Measurements from ENCODE around the gene CELSR1. TPM values are rescaled to one million over a fixed set of nuclear protein-coding genes. Genes with fewer than 3 reads are reported as not detected.

CELSR1 gene
- total RNA-seq, 1 experiment from 2014 or later: 33.2 TPM

DNA sequence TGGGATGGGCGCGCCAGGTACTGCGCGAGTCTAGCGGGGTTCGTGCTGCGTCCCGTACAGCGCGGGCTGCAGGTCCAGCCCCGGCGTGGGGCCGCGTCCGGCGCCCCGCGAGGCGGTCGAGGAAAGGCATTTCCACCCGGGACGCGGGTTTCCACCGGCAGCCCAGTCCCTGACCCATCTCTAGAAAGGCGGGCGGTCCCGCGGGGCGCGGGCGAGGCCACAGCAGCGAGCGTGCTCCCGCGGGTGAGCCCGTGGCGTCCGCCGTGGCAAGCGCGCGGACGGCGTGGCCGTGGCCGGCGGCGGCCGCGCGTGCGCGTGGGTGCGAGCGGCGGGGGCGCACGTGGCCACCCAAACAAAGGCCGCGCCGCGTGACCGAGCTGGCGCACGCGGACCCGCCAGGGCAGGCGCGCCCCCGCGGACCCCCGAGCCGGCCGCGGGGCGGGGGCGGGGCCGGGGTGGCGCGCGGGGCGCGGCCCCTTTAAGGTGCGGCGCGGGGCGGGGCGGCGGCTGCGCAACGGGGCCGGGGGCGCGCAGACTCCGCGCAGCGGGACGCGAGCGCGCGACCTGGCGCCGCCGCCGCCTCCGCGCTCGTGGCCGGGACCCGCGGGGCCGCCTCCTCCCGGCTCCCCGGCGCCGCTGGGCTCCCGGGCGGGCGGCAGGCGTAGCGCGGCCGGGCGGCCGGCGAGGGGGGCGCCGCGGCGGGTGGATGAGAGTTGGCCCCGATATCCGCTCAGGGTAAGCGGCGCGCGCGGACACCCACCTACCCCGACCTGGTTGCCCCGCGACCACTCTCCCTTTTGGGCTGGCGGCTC lies 39.3 kb upstream of the CELSR1 start:
- 0 out of 2 replicates have a peak, but pooled peaks cover 4% of the 10 kb centered on the region for H3K9me3 ChIP-seq
- no peaks in the 10 kb centered on the region for H3K36me3 Mint-ChIP-seq (ENCODE audit: insufficient read depth, unreplicated experiment)
- DNase-seq: peak in 1 of 2 experiments; percentile 70
- H3K4me1 ChIP-seq: peaks cover 45% of the 10 kb centered on the region
- peaks cover 26% of the 10 kb centered on the region for H3K4me1 Mint-ChIP-seq (ENCODE audit: low read depth, unreplicated experiment)
- intact Hi-C loops (cut with micrococcal nuclease; ENCODE audit: unreplicated experiment): no loop called here
- CTCF ChIA-PET: interaction anchor here (2.1 kb wide), 1 partner anchor 14 kb away, joined by 13 read pairs; no protein-coding TSS in a partner anchor
- H3K27me3 ChIP-seq (replicated peaks; ENCODE audit: control insufficient read depth, insufficient read depth, low read length): no peaks in the 10 kb centered on the region
- TF ChIP-seq, protein P1, sequence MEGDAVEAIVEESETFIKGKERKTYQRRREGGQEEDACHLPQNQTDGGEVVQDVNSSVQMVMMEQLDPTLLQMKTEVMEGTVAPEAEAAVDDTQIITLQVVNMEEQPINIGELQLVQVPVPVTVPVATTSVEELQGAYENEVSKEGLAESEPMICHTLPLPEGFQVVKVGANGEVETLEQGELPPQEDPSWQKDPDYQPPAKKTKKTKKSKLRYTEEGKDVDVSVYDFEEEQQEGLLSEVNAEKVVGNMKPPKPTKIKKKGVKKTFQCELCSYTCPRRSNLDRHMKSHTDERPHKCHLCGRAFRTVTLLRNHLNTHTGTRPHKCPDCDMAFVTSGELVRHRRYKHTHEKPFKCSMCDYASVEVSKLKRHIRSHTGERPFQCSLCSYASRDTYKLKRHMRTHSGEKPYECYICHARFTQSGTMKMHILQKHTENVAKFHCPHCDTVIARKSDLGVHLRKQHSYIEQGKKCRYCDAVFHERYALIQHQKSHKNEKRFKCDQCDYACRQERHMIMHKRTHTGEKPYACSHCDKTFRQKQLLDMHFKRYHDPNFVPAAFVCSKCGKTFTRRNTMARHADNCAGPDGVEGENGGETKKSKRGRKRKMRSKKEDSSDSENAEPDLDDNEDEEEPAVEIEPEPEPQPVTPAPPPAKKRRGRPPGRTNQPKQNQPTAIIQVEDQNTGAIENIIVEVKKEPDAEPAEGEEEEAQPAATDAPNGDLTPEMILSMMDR (IDR thresholded peaks at IDR 0.05; ENCODE audit: insufficient read depth in 1 of 2, low read depth in 1 of 2, low read length in 1 of 2, severe bottlenecking in 1 of 2, unreplicated experiment in 1 of 2): no peak
- H3K36me3 ChIP-seq (ENCODE audit: control insufficient read depth, insufficient read depth, low read length): no peaks in the 10 kb centered on the region
- H3K27me3 Mint-ChIP-seq (ENCODE audit: insufficient read depth, unreplicated experiment): no peaks in the 10 kb centered on the region
- H3K4me3 Mint-ChIP-seq (ENCODE audit: unreplicated experiment): peak overlapping the region; percentile 56
- H3K4me3 ChIP-seq (ENCODE audit: low read depth, low read length): peak overlapping the region; percentile 72
- POLR2A ChIA-PET: no interaction called here
- H3K27ac Mint-ChIP-seq (ENCODE audit: unreplicated experiment): peak overlapping the region; percentile 88
- no TSS peak for BruUV-seq (replicated peaks)
- peaks cover 8% of the 10 kb centered on the region for H3K9me3 Mint-ChIP-seq (ENCODE audit: unreplicated experiment)

GRCh38 chr22:46575911-46576555 lies 38.6 kb upstream of the CELSR1 start:
- Histone ChIP-seq H3K27me3 (replicated peaks; ENCODE audit: control insufficient read depth, insufficient read depth, low read length) (no peaks in the 10 kb centered on the region), H3K4me3 (ENCODE audit: low read depth, low read length) (peak overlapping the region; percentile 72), H3K36me3 (ENCODE audit: control insufficient read depth, insufficient read depth, low read length) (no peaks in the 10 kb centered on the region), H3K9me3 (0 out of 2 replicates have a peak, but pooled peaks cover 4% of the 10 kb centered on the region), H3K4me1 (peaks cover 45% of the 10 kb centered on the region)
- Mint-ChIP-seq H3K27me3 (ENCODE audit: insufficient read depth, unreplicated experiment) (no peaks in the 10 kb centered on the region), H3K4me3 (ENCODE audit: unreplicated experiment) (peak overlapping the region; percentile 56), H3K4me1 (ENCODE audit: low read depth, unreplicated experiment) (peaks cover 26% of the 10 kb centered on the region), H3K27ac (ENCODE audit: unreplicated experiment) (peak overlapping the region; percentile 88), H3K9me3 (ENCODE audit: unreplicated experiment) (peaks cover 10% of the 10 kb centered on the region), H3K36me3 (ENCODE audit: insufficient read depth, unreplicated experiment) (no peaks in the 10 kb centered on the region)
- DNase-seq: peak in 1 of 2 experiments; percentile 25
- CTCF ChIA-PET: interaction anchor here (2.1 kb wide), 1 partner anchor 13 kb away, joined by 13 read pairs; no protein-coding TSS in a partner anchor
- TF ChIP-seq, protein P1 (IDR thresholded peaks at IDR 0.05; ENCODE audit: insufficient read depth in 1 of 2, low read depth in 1 of 2, low read length in 1 of 2, severe bottlenecking in 1 of 2, unreplicated experiment in 1 of 2): no peak
- intact Hi-C loops (cut with micrococcal nuclease; ENCODE audit: unreplicated experiment): no loop called here
- POLR2A ChIA-PET: no interaction called here
- BruUV-seq (replicated peaks): no TSS peak
